Activated gamma-delta T cell treated with Interleukin-2 at 50 U/mL for 16 hours (primary cell): Measurements from ENCODE around the gene KPNA1.
"Not testable (repeated sequence)": the region's sequence is repeated elsewhere in the genome, so short reads cannot be mapped to it uniquely, and the experiment has no call there.

Source experiments
- DNase-seq: peaks from one replicate; pipeline ENCODE4 v3.0.0-alpha.2; 2020

The KPNA1 gene

GRCh38 chr3:122516846-122517360, 2.2 kb upstream of the KPNA1 start:
- DNase-seq: no peak

GRCh38 chr3:122515870-122516269, 1.1 kb upstream of the KPNA1 start:
- DNase-seq: no peak

GRCh38 chr3:122515020-122515468, 305 bp upstream of the KPNA1 start:
- DNase-seq: no peak

- no peak for DNase-seq
These were observed 1.2 kb downstream of the KPNA1 start for GRCh38 chr3:122513386-122514122.

- no peak for DNase-seq
These were observed 2.5 kb downstream of the KPNA1 start for GRCh38 chr3:122512284-122512683.

GRCh38 chr3:122510878-122511535, 3.7 kb downstream of the KPNA1 start:
- DNase-seq: no peak

- not testable (repeated sequence) for DNase-seq
These were observed 5.8 kb downstream of the KPNA1 start for GRCh38 chr3:122508944-122509343.

- no peak for DNase-seq
These were observed 6.4 kb downstream of the KPNA1 start for GRCh38 chr3:122508135-122508914.

GRCh38 chr3:122506450-122506849, 8.3 kb downstream of the KPNA1 start:
- no peak for DNase-seq

- DNase-seq: no peak
These were observed 9.1 kb downstream of the KPNA1 start for GRCh38 chr3:122505676-122506075.

GRCh38 chr3:122502941-122503340, 11.8 kb downstream of the KPNA1 start:
- no peak for DNase-seq

GRCh38 chr3:122502139-122502538, 12.6 kb downstream of the KPNA1 start:
- no peak for DNase-seq

- DNase-seq: not testable (repeated sequence)
These were observed 13.8 kb downstream of the KPNA1 start for GRCh38 chr3:122500964-122501363.

GRCh38 chr3:122498152-122498551, 16.6 kb downstream of the KPNA1 start:
- no peak for DNase-seq

GRCh38 chr3:122497425-122497824, 17.3 kb downstream of the KPNA1 start:
- DNase-seq: peak; percentile 26

GRCh38 chr3:122496508-122496907, 18.2 kb downstream of the KPNA1 start:
- no peak for DNase-seq

GRCh38 chr3:122493296-122493695, 21.4 kb downstream of the KPNA1 start:
- no peak for DNase-seq

GRCh38 chr3:122488262-122488973, 26.3 kb downstream of the KPNA1 start:
- no peak for DNase-seq

GRCh38 chr3:122484985-122485384, 29.8 kb downstream of the KPNA1 start:
- DNase-seq: no peak

- DNase-seq: no peak
These were observed 33.3 kb downstream of the KPNA1 start for GRCh38 chr3:122481390-122481789.

- no peak for DNase-seq
These were observed 38.2 kb downstream of the KPNA1 start for GRCh38 chr3:122476532-122476931.

- DNase-seq: no peak
These were observed 39.4 kb downstream of the KPNA1 start for GRCh38 chr3:122475316-122475715.

- no peak for DNase-seq
These were observed 45.1 kb downstream of the KPNA1 start for GRCh38 chr3:122469659-122470058.
